HepG2 (cell line): Measurements from ENCODE around the gene TAF12. TPM values are rescaled to one million over a fixed set of nuclear protein-coding genes. Genes with fewer than 3 reads are reported as not detected.

Source experiments
- ATAC-seq: fragments of 200-7000 bp; cut with Tn5 transposase; 3 replicates; pipeline ENCODE4 v1.9.1; 2020; ENCODE audit warnings: mild to moderate bottlenecking, moderate library complexity
- BruUV-seq: library from RNA; stranded (reverse); fragments of 400-500 nt; replicated peaks from 2 replicates; lab custom pipeline; 2021; lab: Mats Ljungman, UMichigan
- CTCF ChIA-PET: fragments of 300-600 bp; formaldehyde crosslinking; extraction: SDS; loops from one replicate; lab custom pipeline; 2021; ENCODE audit warnings: low total read pairs, inconsistent platforms, low intra/inter-chr PET ratio; lab: Yijun Ruan, JAX
- POLR2A ChIA-PET: fragments of 350-600 bp; sonication (Branson Sonifier 250); formaldehyde crosslinking; loops from one replicate; lab custom pipeline; 2020; ENCODE audit warnings: antibody characterized with exemption, inconsistent platforms; lab: Yijun Ruan, JAX
- DNase-seq: peaks from one replicate; pipeline ENCODE4 v3.0.0-alpha.2; 2015; ENCODE audit warnings: low spot score
- FAIRE-seq: peaks from 3 replicates; lab custom pipeline; 2011; peaks lifted over from hg19 to GRCh38; lab: Jason Lieb, UNC
- H2AFZ ChIP-seq: one replicate; pipeline ENCODE4 v1.6.1; 2011; ENCODE audit warnings: low read length, inconsistent platforms
- H3K27ac ChIP-seq: fragments of 300-600 bp; 3 replicates; pipeline ENCODE4 v1.8.0; 2011; ENCODE audit warnings: mixed run types, mild to moderate bottlenecking, mixed read lengths, low read length, inconsistent platforms; ENCODE audit not compliant: insufficient read depth; ENCODE audit errors: extremely low read length
- H3K27me3 ChIP-seq, 2 experiments: fragments of 200-600 bp in 1 of 2; 2 replicates in 1 of 2; 3 replicates in 1 of 2; pipeline versions ENCODE4 v1.6.0 to v1.8.0; 2011; ENCODE audit warnings: low read length in 2 of 2, mild to moderate bottlenecking in 2 of 2, moderate library complexity in 2 of 2, inconsistent platforms in 1 of 2; ENCODE audit not compliant: insufficient read depth in 2 of 2, control insufficient read depth in 1 of 2
- H3K36me3 ChIP-seq, 2 experiments: fragments of 200-600 bp in 1 of 2; replicated peaks in 1 of 2; 2 replicates in 1 of 2; 3 replicates in 1 of 2; pipeline versions ENCODE4 v1.5.1 to v1.8.0; 2011; ENCODE audit warnings: low read length in 2 of 2, inconsistent platforms in 1 of 2; ENCODE audit not compliant: insufficient read depth in 2 of 2, control insufficient read depth in 1 of 2
- H3K4me1 ChIP-seq: 2 replicates; pipeline ENCODE4 v1.5.1; 2012; ENCODE audit warnings: low read length, inconsistent platforms; ENCODE audit not compliant: insufficient read depth
- H3K4me2 ChIP-seq: 2 replicates; pipeline ENCODE4 v1.6.0; 2011; ENCODE audit warnings: low read depth, low read length, inconsistent platforms
- H3K4me3 ChIP-seq, 3 experiments: fragments of 200-600 bp in 1 of 3; sonication (generic), shearing (Covaris generic) in 1 of 3; replicated peaks in 1 of 3; 2 replicates each; pipeline ENCODE4 v1.5.1; 2011 to 2016; ENCODE audit warnings: low read length in 3 of 3, inconsistent platforms in 2 of 3, low read depth in 2 of 3, mild to moderate bottlenecking in 2 of 3, control low read depth in 1 of 3, mixed read lengths in 1 of 3; ENCODE audit not compliant: insufficient read depth in 1 of 3
- H3K79me2 ChIP-seq: one replicate; pipeline ENCODE4 v1.6.1; 2011; ENCODE audit warnings: low read length, inconsistent platforms; ENCODE audit not compliant: insufficient read depth
- H3K9ac ChIP-seq: 2 replicates; pipeline ENCODE4 v1.6.0; 2011; ENCODE audit warnings: mild to moderate bottlenecking, low read depth, low read length, inconsistent platforms; ENCODE audit not compliant: insufficient read depth
- H3K9me3 ChIP-seq: 2 replicates; pipeline ENCODE4 v1.5.1; 2012; ENCODE audit warnings: mild to moderate bottlenecking, low read length
- H4K20me1 ChIP-seq: 2 replicates; pipeline ENCODE4 v1.6.0; 2011; ENCODE audit warnings: inconsistent platforms, mild to moderate bottlenecking, low read length, moderate library complexity; ENCODE audit not compliant: insufficient read depth
- E2F2 ChIP-seq: sonication (generic); formaldehyde crosslinking; IDR thresholded peaks from 2 replicates; pipeline ENCODE4 v1.4.0; 2020; ENCODE audit warnings: missing genetic modification reagents, borderline replicate concordance
- GZF1 ChIP-seq: sonication (generic); formaldehyde crosslinking; IDR thresholded peaks from 2 replicates; pipeline ENCODE4 v1.5.1; 2020; ENCODE audit warnings: mild to moderate bottlenecking, missing genetic modification reagents
- ISX ChIP-seq: sonication (generic); formaldehyde crosslinking; conservative IDR thresholded peaks from 2 replicates; pipeline ENCODE4 v1.5.0; 2020; ENCODE audit warnings: missing genetic modification reagents
- LCORL ChIP-seq, 2 experiments: fragments of 450-650 bp in 1 of 2; sonication (generic) in 1 of 2; formaldehyde crosslinking in 1 of 2; IDR thresholded peaks; 2 replicates each; pipeline versions ENCODE4 v1.5.0 to v1.6.1; 2017 to 2020; ENCODE audit warnings: antibody characterized with exemption in 1 of 2, missing genetic modification reagents in 1 of 2
- NCOA2 ChIP-seq: sonication (generic); formaldehyde crosslinking; IDR thresholded peaks from 2 replicates; pipeline ENCODE4 v1.8.0; 2022; ENCODE audit warnings: inconsistent platforms
- U2AF1 ChIP-seq: fragments of 200-400 bp; formaldehyde crosslinking; optimal IDR thresholded peaks from 2 replicates; pipeline ENCODE3; 2017; ENCODE audit warnings: mild to moderate bottlenecking, low read depth, low read length
- ZNF317 ChIP-seq: sonication (generic); formaldehyde crosslinking; IDR thresholded peaks from 2 replicates; pipeline ENCODE4 v1.5.0; 2020; ENCODE audit warnings: mild to moderate bottlenecking, missing genetic modification reagents
- ZNF383 ChIP-seq: sonication (generic); formaldehyde crosslinking; IDR thresholded peaks from 2 replicates; pipeline ENCODE4 v1.4.0; 2020; ENCODE audit warnings: missing genetic modification reagents, mild to moderate bottlenecking, borderline replicate concordance
- ZNF430 ChIP-seq: sonication (generic); formaldehyde crosslinking; IDR thresholded peaks from 2 replicates; pipeline ENCODE4 v1.9.0; 2021; ENCODE audit warnings: mild to moderate bottlenecking, missing genetic modification reagents
- ZNF496 ChIP-seq: sonication (generic); formaldehyde crosslinking; IDR thresholded peaks from 2 replicates; pipeline ENCODE4 v1.8.1; 2023; ENCODE audit warnings: mild to moderate bottlenecking, moderate library complexity, missing genetic modification reagents; ENCODE audit not compliant: insufficient replicate concordance
- ZSCAN5A ChIP-seq: sonication (generic); formaldehyde crosslinking; IDR thresholded peaks from 2 replicates; pipeline ENCODE4 v1.8.0; 2022; ENCODE audit warnings: mild to moderate bottlenecking, missing genetic modification reagents, borderline replicate concordance
- WGBS: methylation state at CpG from one replicate; pipeline ENCODE4 v1.1.6; 2017; ENCODE audit warnings: low lambda C conversion rate; 5-methylcytosine and 5-hydroxymethylcytosine counted together
- in situ Hi-C: cut with HindIII; loops from 2 replicates; pipeline ENCODE4 v1.10.0; 2017; ENCODE audit warnings: low pct_unique_long_range_greater_than_20kb; ENCODE audit not compliant: extremely low pct_ligation_motif_present
- intact Hi-C: fragments of 100-400 bp; cut with micrococcal nuclease; formaldehyde crosslinking; loops from one replicate; pipeline ENCODE4 v1.10.0; 2022; ENCODE audit not compliant: unreplicated experiment
- polyA plus RNA-seq, 8 experiments: library from polyadenylated mRNA; depleted of rRNA in 3 of 8; stranded (reverse) in 7 of 8; unstranded in 1 of 8; fragments of >200 nt; fragmentation: Illumina TruSeq in 4 of 8; extraction: Trizol in 4 of 8; gene quantifications; 2 replicates each; pipeline versions ENCODE4 v1.2.1 to v1.2.3, GENCODE V29; 2011 to 2016; ENCODE audit warnings: low read depth in 4 of 8, missing spikeins in 1 of 8, mixed read lengths in 1 of 8; ENCODE audit not compliant: insufficient read depth in 1 of 8
- total RNA-seq, 5 experiments: library from RNA; depleted of rRNA; stranded (reverse); fragments of >200 nt; fragmentation: Illumina TruSeq; extraction: Trizol; gene quantifications; 2 replicates each; pipeline ENCODE4 v1.2.3, GENCODE V29; 2016; ENCODE audit warnings: low read depth in 1 of 5
- TF ChIP-seq, protein P1 (sequence below): sonication (generic); formaldehyde crosslinking; IDR thresholded peaks from 2 replicates; pipeline ENCODE4 v1.4.0; 2020; ENCODE audit warnings: missing genetic modification reagents
- TF ChIP-seq, protein P2 (sequence below): sonication (generic); formaldehyde crosslinking; IDR thresholded peaks from 2 replicates; pipeline ENCODE4 v1.4.0; 2020; ENCODE audit warnings: missing genetic modification reagents
- TF ChIP-seq, protein P3 (sequence below), 2 experiments: fragments of 450-650 bp in 1 of 2; sonication (generic) in 1 of 2; formaldehyde crosslinking; IDR thresholded peaks; 2 replicates each; pipeline versions ENCODE4 v1.5.0 to v1.8.0; 2020 to 2022; ENCODE audit warnings: mild to moderate bottlenecking in 1 of 2, missing genetic modification reagents in 1 of 2
- TF ChIP-seq, protein P4 (sequence below): sonication (generic); formaldehyde crosslinking; IDR thresholded peaks from 2 replicates; pipeline ENCODE4 v1.5.0; 2020; ENCODE audit warnings: missing genetic modification reagents

The TAF12 gene
- total and polyA plus RNA-seq, 2 of the 13 experiments (the other 11 are each of a cell fraction or from before 2014, with no cell fraction given): 16.3 to 17.1 TPM

DNA sequence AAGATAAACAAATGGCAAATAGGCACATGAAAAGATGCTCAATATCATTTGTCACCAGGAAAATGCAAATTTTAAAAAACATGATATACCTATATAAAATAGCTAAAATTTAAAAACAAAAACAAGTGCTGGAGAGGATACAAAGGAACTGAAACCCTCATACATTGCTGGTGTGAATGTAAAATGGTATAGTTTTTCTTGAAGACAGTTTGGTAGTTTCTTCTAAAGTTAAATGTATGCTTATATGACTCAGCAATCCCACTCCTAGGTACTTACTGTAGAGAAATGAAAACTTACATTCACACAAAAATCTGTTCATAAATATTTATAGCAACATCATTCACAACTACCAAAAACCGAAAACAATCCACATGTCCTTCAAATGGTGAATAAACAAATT lies 11.2 kb downstream of the TAF12 start (continued):
- TF ChIP-seq ZSCAN5A (CRISPR knock-in tag): no peak

DNA sequence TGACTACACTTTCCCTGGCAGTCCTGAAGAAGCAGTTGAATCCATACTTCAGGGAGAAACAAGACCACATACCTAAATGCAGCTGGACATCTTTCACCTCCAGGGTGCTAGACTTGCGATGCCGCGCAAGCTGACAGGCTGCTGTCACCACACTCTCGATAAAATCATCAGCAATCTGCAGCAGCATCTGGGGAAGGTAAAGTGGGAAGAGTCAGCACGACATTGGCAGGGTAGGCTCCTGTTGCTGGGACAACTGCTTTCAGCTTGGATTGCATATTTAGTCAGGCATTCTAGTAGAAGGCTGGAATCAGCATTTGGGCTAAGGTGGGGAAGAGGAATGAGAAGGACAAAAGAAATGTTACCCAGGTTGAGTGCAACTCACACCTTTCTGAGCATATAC lies 29.7 kb downstream of the TAF12 start:
- no TSS peak for BruUV-seq
- Histone ChIP-seq H4K20me1 (no peaks in the 10 kb centered on the region), H3K27ac (no peak overlapping the region), H2AFZ (no peak overlapping the region), H3K9ac (no peak overlapping the region), H3K27me3 (no peaks in the 10 kb centered on the region), H3K36me3 (peaks cover 2 to 7% of the 10 kb centered on the region in 2 experiments; a peak in 3 of 5 replicates), H3K79me2 (no peaks in the 10 kb centered on the region), H3K4me1 (no peaks in the 10 kb centered on the region), H3K9me3 (no peaks in the 10 kb centered on the region), H3K4me3 (no peak overlapping the region), H3K4me2 (no peak overlapping the region)
- no peak for ATAC-seq
- ChIA-PET CTCF (no interaction called here), POLR2A (no interaction called here)
- WGBS: 92% methylated on average over 5 of the region's 5 CpGs
- no peak for FAIRE-seq
- intact Hi-C loops (no loop called here), in situ Hi-C loops (loop anchor here (25.0 kb wide), 1 partner anchor 201 kb away; no protein-coding TSS in a partner anchor)
- no peak for DNase-seq
- TF ChIP-seq, protein P1, sequence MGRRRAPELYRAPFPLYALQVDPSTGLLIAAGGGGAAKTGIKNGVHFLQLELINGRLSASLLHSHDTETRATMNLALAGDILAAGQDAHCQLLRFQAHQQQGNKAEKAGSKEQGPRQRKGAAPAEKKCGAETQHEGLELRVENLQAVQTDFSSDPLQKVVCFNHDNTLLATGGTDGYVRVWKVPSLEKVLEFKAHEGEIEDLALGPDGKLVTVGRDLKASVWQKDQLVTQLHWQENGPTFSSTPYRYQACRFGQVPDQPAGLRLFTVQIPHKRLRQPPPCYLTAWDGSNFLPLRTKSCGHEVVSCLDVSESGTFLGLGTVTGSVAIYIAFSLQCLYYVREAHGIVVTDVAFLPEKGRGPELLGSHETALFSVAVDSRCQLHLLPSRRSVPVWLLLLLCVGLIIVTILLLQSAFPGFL (CRISPR knock-in tag): no peak
- TF ChIP-seq ZNF496 (no peak), ISX (CRISPR knock-in tag) (no peak), LCORL (IDR thresholded peaks at IDR 0.05) (no peak), LCORL (CRISPR knock-in tag; IDR thresholded peaks at IDR 0.05) (no peak), ZNF430 (CRISPR knock-in tag) (no peak), E2F2 (CRISPR knock-in tag) (no peak), ZNF317 (CRISPR knock-in tag) (no peak), U2AF1 (no peak), ZNF383 (CRISPR knock-in tag) (no peak), NCOA2 (CRISPR knock-in tag) (no peak), GZF1 (no peak)
- TF ChIP-seq, protein P2, sequence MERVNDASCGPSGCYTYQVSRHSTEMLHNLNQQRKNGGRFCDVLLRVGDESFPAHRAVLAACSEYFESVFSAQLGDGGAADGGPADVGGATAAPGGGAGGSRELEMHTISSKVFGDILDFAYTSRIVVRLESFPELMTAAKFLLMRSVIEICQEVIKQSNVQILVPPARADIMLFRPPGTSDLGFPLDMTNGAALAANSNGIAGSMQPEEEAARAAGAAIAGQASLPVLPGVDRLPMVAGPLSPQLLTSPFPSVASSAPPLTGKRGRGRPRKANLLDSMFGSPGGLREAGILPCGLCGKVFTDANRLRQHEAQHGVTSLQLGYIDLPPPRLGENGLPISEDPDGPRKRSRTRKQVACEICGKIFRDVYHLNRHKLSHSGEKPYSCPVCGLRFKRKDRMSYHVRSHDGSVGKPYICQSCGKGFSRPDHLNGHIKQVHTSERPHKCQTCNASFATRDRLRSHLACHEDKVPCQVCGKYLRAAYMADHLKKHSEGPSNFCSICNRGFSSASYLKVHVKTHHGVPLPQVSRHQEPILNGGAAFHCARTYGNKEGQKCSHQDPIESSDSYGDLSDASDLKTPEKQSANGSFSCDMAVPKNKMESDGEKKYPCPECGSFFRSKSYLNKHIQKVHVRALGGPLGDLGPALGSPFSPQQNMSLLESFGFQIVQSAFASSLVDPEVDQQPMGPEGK: no peak
- TF ChIP-seq, protein P3, sequence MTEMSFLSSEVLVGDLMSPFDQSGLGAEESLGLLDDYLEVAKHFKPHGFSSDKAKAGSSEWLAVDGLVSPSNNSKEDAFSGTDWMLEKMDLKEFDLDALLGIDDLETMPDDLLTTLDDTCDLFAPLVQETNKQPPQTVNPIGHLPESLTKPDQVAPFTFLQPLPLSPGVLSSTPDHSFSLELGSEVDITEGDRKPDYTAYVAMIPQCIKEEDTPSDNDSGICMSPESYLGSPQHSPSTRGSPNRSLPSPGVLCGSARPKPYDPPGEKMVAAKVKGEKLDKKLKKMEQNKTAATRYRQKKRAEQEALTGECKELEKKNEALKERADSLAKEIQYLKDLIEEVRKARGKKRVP (CRISPR knock-in tag; IDR thresholded peaks at IDR 0.05): no peak
- TF ChIP-seq, protein P4, sequence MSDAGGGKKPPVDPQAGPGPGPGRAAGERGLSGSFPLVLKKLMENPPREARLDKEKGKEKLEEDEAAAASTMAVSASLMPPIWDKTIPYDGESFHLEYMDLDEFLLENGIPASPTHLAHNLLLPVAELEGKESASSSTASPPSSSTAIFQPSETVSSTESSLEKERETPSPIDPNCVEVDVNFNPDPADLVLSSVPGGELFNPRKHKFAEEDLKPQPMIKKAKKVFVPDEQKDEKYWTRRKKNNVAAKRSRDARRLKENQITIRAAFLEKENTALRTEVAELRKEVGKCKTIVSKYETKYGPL (CRISPR knock-in tag): no peak
